Neuronal stem cell (in vitro differentiated cells): ENCODE results near the gene TNFRSF12A.
A peak's percentile ranks its signal among the peaks of the same experiment; 100 is the strongest.

ENCODE experiments used
- DNase-seq: peaks from one replicate; pipeline ENCODE4 v3.0.0-alpha.2; 2013; ENCODE audit warnings: low spot score
- H2AFZ ChIP-seq: one replicate; pipeline ENCODE4 v1.6.1; 2013; ENCODE audit warnings: mild to moderate bottlenecking, low read length, inconsistent platforms
- H2AK5ac ChIP-seq: 2 replicates; pipeline ENCODE4 v1.6.1; 2013; ENCODE audit warnings: low read depth, mild to moderate bottlenecking, inconsistent platforms, low read length, moderate library complexity, mixed read lengths
- H2BK120ac ChIP-seq: 2 replicates; pipeline ENCODE4 v1.6.1; 2013; ENCODE audit warnings: low read depth, mild to moderate bottlenecking, inconsistent platforms, low read length, moderate library complexity, mixed read lengths
- H2BK12ac ChIP-seq: one replicate; pipeline ENCODE4 v1.6.1; 2013; ENCODE audit warnings: low read length, inconsistent platforms
- H2BK15ac ChIP-seq: 2 replicates; pipeline ENCODE4 v1.6.1; 2013; ENCODE audit warnings: mild to moderate bottlenecking, low read length, inconsistent platforms, mixed read lengths
- H2BK5ac ChIP-seq: one replicate; pipeline ENCODE4 v1.6.1; 2013; ENCODE audit warnings: inconsistent platforms, mild to moderate bottlenecking, low read length, moderate library complexity
- H3K14ac ChIP-seq: one replicate; pipeline ENCODE4 v1.6.1; 2013; ENCODE audit warnings: low read length, inconsistent platforms
- H3K18ac ChIP-seq: 2 replicates; pipeline ENCODE4 v1.6.1; 2013; ENCODE audit warnings: low read length, inconsistent platforms
- H3K23ac ChIP-seq: 2 replicates; pipeline ENCODE4 v1.6.1; 2013; ENCODE audit warnings: low read depth, mild to moderate bottlenecking, mixed read lengths, low read length, inconsistent platforms; ENCODE audit not compliant: poor library complexity
- H3K27ac ChIP-seq: replicated peaks from 3 replicates; pipeline ENCODE4 v1.5.1; 2013; ENCODE audit warnings: low read length, inconsistent platforms
- H3K27me3 ChIP-seq, 3 experiments: 2 replicates each; pipeline ENCODE4 v1.6.1; 2013; ENCODE audit warnings: low read length in 3 of 3, mild to moderate bottlenecking in 2 of 3, inconsistent platforms in 1 of 3, low read depth in 1 of 3, mixed read lengths in 1 of 3, moderate library complexity in 1 of 3; ENCODE audit not compliant: control insufficient read depth in 3 of 3, insufficient read depth in 3 of 3
- H3K36me3 ChIP-seq, 2 donors: replicated peaks in 1 of 2; 2 replicates each; pipeline ENCODE4 v1.6.1; 2013; ENCODE audit warnings: low read length in 2 of 2; ENCODE audit not compliant: control insufficient read depth in 2 of 2, insufficient read depth in 2 of 2
- H3K4ac ChIP-seq: 2 replicates; pipeline ENCODE4 v1.6.1; 2013; ENCODE audit warnings: inconsistent platforms, mild to moderate bottlenecking, low read length, moderate library complexity
- H3K4me1 ChIP-seq, 2 donors: 1 replicate in 1 of 2; 2 replicates in 1 of 2; pipeline ENCODE4 v1.6.1; 2013; ENCODE audit warnings: low read length in 2 of 2, low read depth in 1 of 2; ENCODE audit not compliant: control insufficient read depth in 2 of 2, insufficient read depth in 1 of 2
- H3K4me2 ChIP-seq: one replicate; pipeline ENCODE4 v1.6.1; 2013; ENCODE audit warnings: mild to moderate bottlenecking, low read length, inconsistent platforms; ENCODE audit not compliant: insufficient read depth, poor library complexity, severe bottlenecking
- H3K4me3 ChIP-seq, 2 donors: 2 replicates each; pipeline ENCODE4 v1.5.1; 2013; ENCODE audit warnings: low read length in 2 of 2, mild to moderate bottlenecking in 2 of 2, inconsistent platforms in 1 of 2, moderate library complexity in 1 of 2
- H3K79me1 ChIP-seq: one replicate; pipeline ENCODE4 v1.6.1; 2013; ENCODE audit warnings: low read depth, mild to moderate bottlenecking, inconsistent platforms, low read length, moderate library complexity
- H3K9ac ChIP-seq: one replicate; pipeline ENCODE4 v1.6.1; 2013; ENCODE audit warnings: mild to moderate bottlenecking, low read depth, low read length, inconsistent platforms; ENCODE audit not compliant: poor library complexity
- H3K9me3 ChIP-seq, 2 donors: replicated peaks in 1 of 2; 2 replicates each; pipeline versions ENCODE3 to v1.6.1; 2013; ENCODE audit warnings: low read length in 2 of 2, mild to moderate bottlenecking in 2 of 2, inconsistent platforms in 1 of 2, low read depth in 1 of 2, mixed read lengths in 1 of 2, moderate library complexity in 1 of 2; ENCODE audit not compliant: control insufficient read depth in 2 of 2, insufficient read depth in 1 of 2
- H4K8ac ChIP-seq: one replicate; pipeline ENCODE4 v1.6.1; 2013; ENCODE audit warnings: low read depth, mild to moderate bottlenecking, inconsistent platforms, low read length, moderate library complexity
- H4K91ac ChIP-seq: one replicate; pipeline ENCODE4 v1.6.1; 2013; ENCODE audit warnings: low read length, low read depth, mild to moderate bottlenecking, inconsistent platforms; ENCODE audit not compliant: poor library complexity
- WGBS, 2 donors: extraction: QIAGEN DNeasy Blood & Tissue Kit; methylation state at CpG; one replicate each; pipeline ENCODE4 v1.1.7; 2013; ENCODE audit warnings: missing lambda C conversion rate in 2 of 2, mixed read lengths in 1 of 2; ENCODE audit not compliant: insufficient read length in 2 of 2, insufficient replicate concordance in 1 of 2; ENCODE audit errors: extremely low coverage in 2 of 2; 5-methylcytosine and 5-hydroxymethylcytosine counted together

Gene TNFRSF12A

DNA sequence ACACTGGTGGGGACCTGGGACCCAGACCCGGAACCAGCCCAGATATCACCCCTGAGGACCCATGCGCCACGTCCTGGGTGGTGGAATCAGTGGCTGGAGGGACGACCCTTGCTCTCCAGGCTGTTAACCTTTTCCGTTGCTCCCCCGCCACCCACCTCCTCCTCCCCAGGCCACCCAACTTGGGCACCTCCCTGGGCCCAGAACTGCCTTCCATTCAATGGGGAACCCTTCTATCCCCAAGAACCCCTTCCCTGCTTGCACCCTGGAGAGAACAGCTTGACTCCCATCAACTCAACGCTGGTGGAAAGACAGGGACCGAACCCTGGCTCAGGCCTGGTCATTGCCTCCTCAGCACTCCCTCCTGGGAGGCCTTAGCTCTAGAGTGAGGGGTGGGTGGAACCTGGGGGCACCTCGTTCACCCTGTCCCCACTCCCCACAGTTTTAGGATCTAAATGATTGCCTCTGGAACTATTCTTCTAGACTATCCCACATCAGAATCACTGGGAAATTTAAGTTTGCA, 39.6 kb downstream of the TNFRSF12A start:
- H3K36me3 ChIP-seq, result peaks cover under 1 to 7% of the 10 kb centered on the region in 2 donors
- peak overlapping the region; percentile 53 for H2AK5ac ChIP-seq
- peak overlapping the region; percentile 64 for H3K4me2 ChIP-seq
- H3K4me1 ChIP-seq, result peaks cover 5 to 7% of the 10 kb centered on the region in 2 donors
- no peak overlapping the region for H2BK12ac ChIP-seq
- H3K18ac ChIP-seq, result peak overlapping the region; percentile 96
- peak overlapping the region; percentile 87 for H3K23ac ChIP-seq
- WGBS, 2 donors, result no CpG with 5 or more reads among the region's 9 CpGs
- no peak overlapping the region for H3K4ac ChIP-seq
- peaks cover 0 to 13% (median 0%) of the 10 kb centered on the region in 3 experiments for H3K27me3 ChIP-seq
- no peaks in the 10 kb centered on the region for H3K9me3 ChIP-seq
- H3K14ac ChIP-seq, result peak overlapping the region; percentile 58
- peak overlapping the region; percentile 1 for H2BK5ac ChIP-seq
- H2BK120ac ChIP-seq, result no peak overlapping the region
- H4K8ac ChIP-seq, result peak overlapping the region; percentile 86
- H2AFZ ChIP-seq, result peak overlapping the region; percentile 93
- peaks cover 1% of the 10 kb centered on the region for H3K79me1 ChIP-seq
- H3K9ac ChIP-seq, result peak overlapping the region; percentile 89
- peak overlapping the region; percentile 58 for H3K4me3 ChIP-seq
- H2BK15ac ChIP-seq, result peak overlapping the region; percentile 69
- H3K27ac ChIP-seq, result peak overlapping the region; percentile 42
- DNase-seq, result no peak
- peak overlapping the region; percentile 79 for H4K91ac ChIP-seq

DNA sequence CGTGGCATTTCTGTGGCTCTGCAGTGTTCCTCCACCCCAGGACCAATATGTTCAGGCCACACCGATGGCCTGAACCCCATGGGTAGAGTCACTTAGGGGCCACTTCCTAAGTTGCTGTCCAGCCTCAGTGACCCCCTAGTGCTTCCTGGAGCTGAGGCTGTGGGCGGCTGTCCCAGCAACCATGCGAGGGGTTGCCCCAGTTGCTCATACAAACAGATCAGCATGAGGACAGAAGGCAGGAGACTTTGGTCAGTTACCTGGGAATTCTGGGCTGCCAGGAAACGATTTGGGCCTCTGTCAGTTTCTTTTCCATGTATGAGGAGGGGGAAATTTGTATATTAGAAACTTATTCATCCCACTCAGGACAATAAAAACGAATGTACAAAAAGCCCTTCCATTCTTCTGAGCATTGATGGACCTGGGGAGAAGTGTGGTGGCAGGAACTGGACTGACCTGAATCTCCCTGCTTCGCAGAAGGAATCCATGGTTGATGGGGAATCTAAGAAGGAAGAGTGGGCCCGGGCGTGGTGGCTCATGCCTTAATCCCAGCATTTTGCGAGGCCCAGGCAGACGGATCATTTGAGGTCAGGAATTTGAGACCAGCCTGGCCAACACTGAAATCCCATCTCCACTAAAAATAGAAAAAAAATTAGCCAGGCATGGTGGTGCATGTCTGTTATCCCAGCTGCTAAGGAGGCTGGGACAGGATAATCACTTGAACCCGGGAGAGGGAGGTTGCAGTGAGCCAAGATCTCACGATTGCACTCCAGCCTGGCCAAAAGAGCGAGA, 40.4 kb downstream of the TNFRSF12A start:
- no peaks in the 10 kb centered on the region for H3K9me3 ChIP-seq
- H3K27me3 ChIP-seq, result peaks cover 0 to 13% (median 0%) of the 10 kb centered on the region in 3 experiments
- H3K18ac ChIP-seq, result no peak overlapping the region
- no peak overlapping the region for H3K14ac ChIP-seq
- no peak overlapping the region for H2BK5ac ChIP-seq
- H3K27ac ChIP-seq, result no peak overlapping the region
- peaks cover 1% of the 10 kb centered on the region for H3K79me1 ChIP-seq
- H3K23ac ChIP-seq, result no peak overlapping the region
- H4K8ac ChIP-seq, result no peak overlapping the region
- H3K9ac ChIP-seq, result no peak overlapping the region
- H3K4me1 ChIP-seq, result peaks cover 5 to 10% of the 10 kb centered on the region in 2 donors
- no peak overlapping the region for H2AFZ ChIP-seq
- H2BK12ac ChIP-seq, result no peak overlapping the region
- H3K4ac ChIP-seq, result no peak overlapping the region
- no peak overlapping the region for H4K91ac ChIP-seq
- WGBS, 2 donors, result no CpG with 5 or more reads among the region's 14 CpGs
- no peak overlapping the region for H3K4me3 ChIP-seq
- no peak overlapping the region for H2BK120ac ChIP-seq
- no peak for DNase-seq
- no peak overlapping the region for H3K4me2 ChIP-seq
- no peak overlapping the region for H2BK15ac ChIP-seq
- peaks cover 0 to under 1% of the 10 kb centered on the region in 2 donors for H3K36me3 ChIP-seq
- no peak overlapping the region for H2AK5ac ChIP-seq

DNA sequence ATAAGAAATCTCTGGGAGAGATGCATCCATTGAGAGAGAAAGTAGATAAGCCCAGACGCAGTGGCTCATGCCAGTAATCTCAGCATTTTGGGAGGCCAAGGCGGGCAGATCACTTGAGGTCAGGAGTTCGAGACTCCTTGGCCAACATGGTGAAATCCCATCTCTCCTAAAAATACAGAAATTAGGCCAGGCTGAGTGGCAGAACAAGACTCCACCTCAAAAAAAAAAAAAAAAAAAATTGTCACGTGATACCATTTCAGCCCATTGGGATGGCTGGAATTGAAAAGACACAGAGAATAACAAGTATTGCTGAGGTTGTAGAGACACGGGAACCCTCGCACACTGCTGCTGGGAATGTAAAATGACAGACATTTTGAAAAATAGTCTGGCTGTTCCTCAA, 42.4 kb downstream of the TNFRSF12A start:
- Histone ChIP-seq H3K23ac (no peak overlapping the region), H3K4me3 (no peak overlapping the region), H3K18ac (no peak overlapping the region), H3K27me3 (peaks cover 0 to 12% (median 10%) of the 10 kb centered on the region in 3 experiments), H2AFZ (no peak overlapping the region), H2BK12ac (no peak overlapping the region), H3K4me1 (peaks cover 5 to 10% of the 10 kb centered on the region in 2 donors), H3K79me1 (peaks cover 1% of the 10 kb centered on the region), H3K9me3 (no peaks in the 10 kb centered on the region), H2AK5ac (no peak overlapping the region), H3K27ac (no peak overlapping the region), H3K4ac (no peak overlapping the region), H3K36me3 (no peaks in the 10 kb centered on the region), H3K4me2 (no peak overlapping the region), H3K14ac (no peak overlapping the region), H4K91ac (no peak overlapping the region), H4K8ac (no peak overlapping the region), H3K9ac (no peak overlapping the region), H2BK120ac (no peak overlapping the region), H2BK15ac (no peak overlapping the region), H2BK5ac (no peak overlapping the region)
- no CpG with 5 or more reads among the region's 6 CpGs for WGBS, 2 donors
- DNase-seq, result no peak

DNA sequence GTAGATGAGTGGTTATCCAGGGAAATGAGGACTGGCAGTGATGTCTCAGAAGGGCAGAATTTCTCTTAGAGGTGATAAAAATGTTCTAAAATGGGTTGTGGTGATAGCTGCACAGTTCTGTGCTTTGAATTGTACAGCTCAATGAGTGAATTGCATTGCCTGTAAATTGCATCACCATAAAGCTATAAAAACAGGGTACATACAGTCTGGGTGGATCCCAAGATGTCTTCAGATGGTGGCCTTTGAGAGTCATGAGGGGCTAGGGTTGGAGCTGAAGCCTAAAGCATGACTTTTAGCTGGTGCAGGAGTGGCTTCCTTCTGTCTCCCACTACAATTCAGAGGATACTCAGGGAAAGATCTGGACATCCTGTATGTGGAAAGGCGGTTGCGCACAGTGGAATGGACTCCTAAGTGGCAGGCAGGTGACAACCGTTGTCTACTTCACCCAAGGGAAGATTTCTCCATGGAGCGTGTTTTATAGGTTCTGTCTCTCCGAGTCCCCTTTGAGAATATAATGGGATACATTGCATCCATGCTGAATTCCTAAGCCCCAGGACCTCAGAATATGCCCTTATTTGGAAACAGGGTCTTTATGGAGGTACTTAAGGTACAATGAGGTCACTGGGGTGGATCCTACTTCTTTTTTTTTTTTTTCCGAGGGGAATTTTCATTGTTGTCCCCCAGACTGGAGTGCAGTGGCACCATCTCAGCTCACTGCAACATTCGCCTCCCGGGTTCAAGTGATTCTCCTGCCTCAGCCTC, 43.6 kb downstream of the TNFRSF12A start:
- no peak overlapping the region for H2BK120ac ChIP-seq
- H3K14ac ChIP-seq, result no peak overlapping the region
- no peak overlapping the region for H3K23ac ChIP-seq
- no peak overlapping the region for H2AFZ ChIP-seq
- H3K9me3 ChIP-seq, result no peaks in the 10 kb centered on the region
- no peak overlapping the region for H2BK15ac ChIP-seq
- no peak overlapping the region for H4K8ac ChIP-seq
- no peak overlapping the region for H2AK5ac ChIP-seq
- peaks cover 1% of the 10 kb centered on the region for H3K79me1 ChIP-seq
- H3K27ac ChIP-seq, result no peak overlapping the region
- no peak overlapping the region for H3K4ac ChIP-seq
- no peak overlapping the region for H3K18ac ChIP-seq
- no CpG with 5 or more reads among the region's 8 CpGs for WGBS, 2 donors
- H3K4me2 ChIP-seq, result no peak overlapping the region
- H3K4me1 ChIP-seq, result peaks cover 5 to 8% of the 10 kb centered on the region in 2 donors
- DNase-seq, result no peak
- H3K27me3 ChIP-seq, result peaks cover 0 to 17% (median 0%) of the 10 kb centered on the region in 3 experiments
- H4K91ac ChIP-seq, result no peak overlapping the region
- no peaks in the 10 kb centered on the region for H3K36me3 ChIP-seq
- H3K4me3 ChIP-seq, result no peak overlapping the region
- no peak overlapping the region for H2BK5ac ChIP-seq
- no peak overlapping the region for H2BK12ac ChIP-seq
- H3K9ac ChIP-seq, result no peak overlapping the region
